ENCODE results near the gene NDUFV3.
"Not testable (repeated sequence)": the region's sequence is repeated elsewhere in the genome, so short reads cannot be mapped to it uniquely, and the experiment has no call there.

- not testable (repeated sequence) for TF ChIP-seq CTCF (IDR thresholded peaks at IDR 0.05; ENCODE audit: poor library complexity); EZH2phosphoT487 (IDR thresholded peaks at IDR 0.05; ENCODE audit: low read depth, severe bottlenecking, unreplicated experiment); EZH2 (IDR thresholded peaks at IDR 0.05; ENCODE audit: borderline replicate concordance)
Observed at GRCh38 chr21:42933137-42933970, 40.2 kb downstream of the NDUFV3 start.

Data from hepatocyte (in vitro differentiated cells).